Stomach (tissue), 4 donors: ENCODE data around the gene AKAP6.

Source experiments
- POLR2A ChIP-seq, 4 donors: fragments of 450-650 bp; IDR thresholded peaks; one replicate each; pipeline ENCODE4 v1.6.1; 2016; ENCODE audit warnings: antibody characterized with exemption in 4 of 4, control low read depth in 2 of 4, mild to moderate bottlenecking in 1 of 4, moderate library complexity in 1 of 4
- TF ChIP-seq, protein P1 (sequence below), 7 experiments: fragments of 450-650 bp in 4 of 7; fragments of 200-600 bp in 3 of 7; sonication (generic) in 3 of 7; IDR thresholded peaks; one replicate each; pipeline ENCODE4 v1.5.1; 2016 to 2019; ENCODE audit warnings: antibody characterized with exemption in 7 of 7, control low read depth in 2 of 7, mild to moderate bottlenecking in 1 of 7

DNA sequence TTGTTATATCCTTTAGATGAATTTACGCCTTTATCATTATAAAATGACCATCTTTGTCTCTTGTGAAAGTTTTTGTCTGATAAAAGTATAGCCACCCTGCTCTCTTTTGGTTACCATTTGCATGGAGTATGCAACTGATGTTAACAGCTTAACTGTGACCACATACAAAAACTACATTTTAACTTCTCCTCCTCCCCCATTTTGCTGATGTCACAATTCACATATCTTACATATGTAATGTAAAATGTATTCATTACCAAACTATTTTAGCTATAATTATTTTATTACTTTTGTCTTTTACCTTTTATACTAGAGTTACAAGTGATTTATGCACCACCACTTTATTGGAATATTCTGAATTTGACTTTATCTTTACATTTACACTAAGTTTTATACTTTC, 425.1 kb downstream of the AKAP6 start:
- TF ChIP-seq, protein P1, sequence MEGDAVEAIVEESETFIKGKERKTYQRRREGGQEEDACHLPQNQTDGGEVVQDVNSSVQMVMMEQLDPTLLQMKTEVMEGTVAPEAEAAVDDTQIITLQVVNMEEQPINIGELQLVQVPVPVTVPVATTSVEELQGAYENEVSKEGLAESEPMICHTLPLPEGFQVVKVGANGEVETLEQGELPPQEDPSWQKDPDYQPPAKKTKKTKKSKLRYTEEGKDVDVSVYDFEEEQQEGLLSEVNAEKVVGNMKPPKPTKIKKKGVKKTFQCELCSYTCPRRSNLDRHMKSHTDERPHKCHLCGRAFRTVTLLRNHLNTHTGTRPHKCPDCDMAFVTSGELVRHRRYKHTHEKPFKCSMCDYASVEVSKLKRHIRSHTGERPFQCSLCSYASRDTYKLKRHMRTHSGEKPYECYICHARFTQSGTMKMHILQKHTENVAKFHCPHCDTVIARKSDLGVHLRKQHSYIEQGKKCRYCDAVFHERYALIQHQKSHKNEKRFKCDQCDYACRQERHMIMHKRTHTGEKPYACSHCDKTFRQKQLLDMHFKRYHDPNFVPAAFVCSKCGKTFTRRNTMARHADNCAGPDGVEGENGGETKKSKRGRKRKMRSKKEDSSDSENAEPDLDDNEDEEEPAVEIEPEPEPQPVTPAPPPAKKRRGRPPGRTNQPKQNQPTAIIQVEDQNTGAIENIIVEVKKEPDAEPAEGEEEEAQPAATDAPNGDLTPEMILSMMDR (IDR thresholded peaks at IDR 0.05) = no peak
- no peak for TF ChIP-seq POLR2A (IDR thresholded peaks at IDR 0.05)
